Vagina (tissue), 2 donors: ENCODE results near the gene PRKCE.

Experiments
- POLR2A ChIP-seq, 2 donors: fragments of 450-650 bp; IDR thresholded peaks; one replicate each; pipeline ENCODE4 v1.6.1; 2017; ENCODE audit warnings: antibody characterized with exemption in 2 of 2, mild to moderate bottlenecking in 2 of 2, moderate library complexity in 2 of 2
- TF ChIP-seq, protein P1 (sequence below), 3 experiments: fragments of 450-650 bp in 2 of 3; fragments of 200-600 bp in 1 of 3; sonication (generic) in 1 of 3; IDR thresholded peaks; one replicate each; pipeline ENCODE4 v1.5.1; 2017 to 2019; ENCODE audit warnings: antibody characterized with exemption in 3 of 3, mild to moderate bottlenecking in 2 of 3, moderate library complexity in 2 of 3

DNA sequence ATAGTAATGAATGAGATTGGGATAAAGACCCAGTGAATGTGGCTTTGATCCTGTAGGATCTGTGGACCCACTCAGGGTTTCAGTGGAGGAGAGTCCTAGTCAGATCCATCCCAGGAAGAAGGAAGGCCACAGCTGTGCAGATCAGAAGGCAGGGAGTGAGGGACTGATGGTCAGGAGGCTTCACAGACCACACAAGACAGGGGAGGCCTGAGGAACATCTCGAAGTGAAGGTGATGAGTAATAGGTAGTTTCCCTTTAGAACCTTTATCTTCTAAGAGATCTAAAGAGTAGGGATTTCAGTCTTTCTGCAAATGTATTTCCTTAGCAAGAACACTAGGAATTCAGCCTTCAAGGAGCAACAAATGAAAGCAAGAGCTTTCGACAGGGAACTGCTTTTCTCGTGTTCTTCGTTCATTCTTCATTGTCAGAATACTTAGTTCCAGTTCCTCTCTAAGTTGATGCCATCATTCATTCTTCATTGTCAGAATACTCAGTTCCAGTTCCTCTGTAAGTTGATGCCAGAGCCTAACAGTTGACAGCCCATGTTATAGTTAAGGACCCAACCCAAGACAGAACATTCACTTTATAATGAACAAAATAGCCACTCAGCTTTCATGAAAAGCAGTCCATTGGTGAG is 495.5 kb downstream of the PRKCE start:
- TF ChIP-seq, protein P1, sequence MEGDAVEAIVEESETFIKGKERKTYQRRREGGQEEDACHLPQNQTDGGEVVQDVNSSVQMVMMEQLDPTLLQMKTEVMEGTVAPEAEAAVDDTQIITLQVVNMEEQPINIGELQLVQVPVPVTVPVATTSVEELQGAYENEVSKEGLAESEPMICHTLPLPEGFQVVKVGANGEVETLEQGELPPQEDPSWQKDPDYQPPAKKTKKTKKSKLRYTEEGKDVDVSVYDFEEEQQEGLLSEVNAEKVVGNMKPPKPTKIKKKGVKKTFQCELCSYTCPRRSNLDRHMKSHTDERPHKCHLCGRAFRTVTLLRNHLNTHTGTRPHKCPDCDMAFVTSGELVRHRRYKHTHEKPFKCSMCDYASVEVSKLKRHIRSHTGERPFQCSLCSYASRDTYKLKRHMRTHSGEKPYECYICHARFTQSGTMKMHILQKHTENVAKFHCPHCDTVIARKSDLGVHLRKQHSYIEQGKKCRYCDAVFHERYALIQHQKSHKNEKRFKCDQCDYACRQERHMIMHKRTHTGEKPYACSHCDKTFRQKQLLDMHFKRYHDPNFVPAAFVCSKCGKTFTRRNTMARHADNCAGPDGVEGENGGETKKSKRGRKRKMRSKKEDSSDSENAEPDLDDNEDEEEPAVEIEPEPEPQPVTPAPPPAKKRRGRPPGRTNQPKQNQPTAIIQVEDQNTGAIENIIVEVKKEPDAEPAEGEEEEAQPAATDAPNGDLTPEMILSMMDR (IDR thresholded peaks at IDR 0.05), result no peak
- no peak for TF ChIP-seq POLR2A (IDR thresholded peaks at IDR 0.05)
